Astrocyte (in vitro differentiated cells and primary cell): ENCODE measurements around the gene RIN1. TPM values are rescaled to one million over a fixed set of nuclear protein-coding genes. Genes with fewer than 3 reads are reported as not detected.

Experiments
- DNase-seq: peaks from one replicate; pipeline ENCODE4 v3.0.0-alpha.2; 2010; ENCODE audit warnings: low read depth
- FAIRE-seq: peaks from 2 replicates; lab custom pipeline; 2011; peaks lifted over from hg19 to GRCh38; lab: Jason Lieb, UNC
- H2AFZ ChIP-seq: 2 replicates; pipeline ENCODE4 v1.6.0; 2012; ENCODE audit warnings: low read depth, low read length, inconsistent platforms
- H3K27ac ChIP-seq: 2 replicates; pipeline ENCODE4 v1.5.1; 2011; ENCODE audit warnings: low read depth, low read length, inconsistent platforms
- H3K27me3 ChIP-seq: 2 replicates; pipeline ENCODE4 v1.6.0; 2011; ENCODE audit warnings: low read length, inconsistent platforms; ENCODE audit not compliant: insufficient read depth
- H3K36me3 ChIP-seq: 2 replicates; pipeline ENCODE4 v1.5.1; 2011; ENCODE audit warnings: low read length, inconsistent platforms; ENCODE audit not compliant: insufficient read depth
- H3K4me1 ChIP-seq: 2 replicates; pipeline ENCODE4 v1.5.1; 2011; ENCODE audit warnings: low read length, inconsistent platforms; ENCODE audit not compliant: insufficient read depth
- H3K4me2 ChIP-seq: 2 replicates; pipeline ENCODE4 v1.6.0; 2012; ENCODE audit warnings: low read length, inconsistent platforms
- H3K4me3 ChIP-seq: 2 replicates; pipeline ENCODE4 v1.5.1; 2011; ENCODE audit warnings: low read depth, mild to moderate bottlenecking, low read length, inconsistent platforms; ENCODE audit not compliant: insufficient read depth
- H3K79me2 ChIP-seq: 2 replicates; pipeline ENCODE4 v1.6.0; 2012; ENCODE audit warnings: mild to moderate bottlenecking, low read length, inconsistent platforms; ENCODE audit not compliant: insufficient read depth
- H3K9ac ChIP-seq: 2 replicates; pipeline ENCODE4 v1.6.0; 2012; ENCODE audit warnings: mild to moderate bottlenecking, low read length, inconsistent platforms
- H3K9me3 ChIP-seq: 2 replicates; pipeline ENCODE4 v1.5.1; 2012; ENCODE audit warnings: low read depth, mild to moderate bottlenecking, low read length, inconsistent platforms; ENCODE audit not compliant: insufficient read depth
- H4K20me1 ChIP-seq: 2 replicates; pipeline ENCODE4 v1.6.0; 2012; ENCODE audit warnings: low read length, inconsistent platforms; ENCODE audit not compliant: insufficient read depth
- H3K27ac Mint-ChIP-seq: one replicate; pipeline ENCODE4 v1.8.0; 2021; ENCODE audit warnings: mild to moderate bottlenecking, mixed read lengths; ENCODE audit not compliant: unreplicated experiment
- H3K27me3 Mint-ChIP-seq: one replicate; pipeline ENCODE4 v1.8.0; 2021; ENCODE audit warnings: low read depth, mixed read lengths; ENCODE audit not compliant: unreplicated experiment
- H3K36me3 Mint-ChIP-seq: one replicate; pipeline ENCODE4 v1.8.0; 2021; ENCODE audit warnings: low read depth, mixed read lengths; ENCODE audit not compliant: unreplicated experiment
- H3K4me1 Mint-ChIP-seq: one replicate; pipeline ENCODE4 v1.8.0; 2021; ENCODE audit warnings: low read depth, mixed read lengths; ENCODE audit not compliant: unreplicated experiment
- H3K4me3 Mint-ChIP-seq: one replicate; pipeline ENCODE4 v1.8.0; 2021; ENCODE audit warnings: mild to moderate bottlenecking, moderate library complexity, mixed read lengths; ENCODE audit not compliant: unreplicated experiment
- H3K9me3 Mint-ChIP-seq: one replicate; pipeline ENCODE4 v1.8.0; 2021; ENCODE audit warnings: mild to moderate bottlenecking, mixed read lengths; ENCODE audit not compliant: unreplicated experiment
- CTCF ChIP-seq: IDR thresholded peaks from 2 replicates; pipeline ENCODE4 v1.5.1; 2011; ENCODE audit warnings: low read depth, mild to moderate bottlenecking, inconsistent platforms, low read length, moderate library complexity; ENCODE audit not compliant: insufficient read depth
- EZH2 ChIP-seq: IDR thresholded peaks from 2 replicates; pipeline ENCODE4 v1.6.1; 2012; ENCODE audit warnings: mild to moderate bottlenecking, low read length, inconsistent platforms; ENCODE audit not compliant: insufficient read depth
- total RNA-seq: library from RNA; stranded (reverse); gene quantifications from 2 replicates; pipeline ENCODE4 v1.2.1, GENCODE V29; 2021

RIN1 gene
- total RNA-seq, 1 donor from 2014 or later: 12.0 TPM

GRCh38 chr11:66362481-66363147 lies 26.4 kb upstream of the RIN1 start:
- Histone ChIP-seq H3K36me3 (no peaks in the 10 kb centered on the region), H3K4me1 (no peaks in the 10 kb centered on the region), H4K20me1 (no peaks in the 10 kb centered on the region), H3K79me2 (no peaks in the 10 kb centered on the region), H3K9ac (no peak overlapping the region), H3K4me2 (no peak overlapping the region), H3K27ac (no peak overlapping the region), H2AFZ (no peak overlapping the region), H3K9me3 (no peaks in the 10 kb centered on the region), H3K27me3 (no peaks in the 10 kb centered on the region), H3K4me3 (no peak overlapping the region)
- no peaks in the 10 kb centered on the region for H3K27me3 Mint-ChIP-seq
- FAIRE-seq: no peak
- TF ChIP-seq CTCF (no peak), EZH2 (no peak)
- H3K9me3 Mint-ChIP-seq: no peaks in the 10 kb centered on the region
- no peak overlapping the region for H3K27ac Mint-ChIP-seq
- H3K36me3 Mint-ChIP-seq: peaks cover 3% of the 10 kb centered on the region
- no peak for DNase-seq
- peaks cover 5% of the 10 kb centered on the region for H3K4me1 Mint-ChIP-seq
- no peak overlapping the region for H3K4me3 Mint-ChIP-seq

DNA sequence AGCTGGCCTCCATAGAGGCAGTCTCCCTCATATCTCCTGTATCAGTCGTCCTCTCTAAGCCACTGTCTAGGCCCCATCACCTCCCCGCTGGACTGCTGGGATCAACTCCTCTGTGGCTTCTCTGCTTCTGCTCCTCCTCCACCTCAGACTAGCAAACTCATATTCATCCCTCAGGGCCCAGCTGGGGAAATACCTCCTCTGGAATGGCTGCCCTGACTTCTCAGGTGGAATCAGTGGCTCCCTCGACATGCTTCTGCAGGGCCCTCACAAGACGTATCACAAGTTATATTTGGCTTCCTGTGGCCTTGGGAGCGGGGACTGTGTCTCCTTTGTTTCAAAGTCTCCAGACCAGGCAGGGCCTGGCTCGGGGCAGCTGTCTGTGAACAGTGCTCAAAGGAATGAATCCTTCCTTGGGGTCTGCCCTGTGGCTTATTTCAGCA lies 25.3 kb upstream of the RIN1 start:
- no peaks in the 10 kb centered on the region for H3K36me3 ChIP-seq
- no peak overlapping the region for H3K4me2 ChIP-seq
- DNase-seq: no peak
- Mint-ChIP-seq H3K4me3 (no peak overlapping the region), H3K36me3 (peaks cover 3% of the 10 kb centered on the region), H3K9me3 (no peaks in the 10 kb centered on the region), H3K4me1 (peaks cover 5% of the 10 kb centered on the region), H3K27me3 (no peaks in the 10 kb centered on the region), H3K27ac (no peak overlapping the region)
- TF ChIP-seq EZH2: no peak
- no peak for TF ChIP-seq CTCF
- H3K79me2 ChIP-seq: no peaks in the 10 kb centered on the region
- no peaks in the 10 kb centered on the region for H3K4me1 ChIP-seq
- H3K9ac ChIP-seq: no peak overlapping the region
- H3K27ac ChIP-seq: no peak overlapping the region
- H3K9me3 ChIP-seq: no peaks in the 10 kb centered on the region
- H3K4me3 ChIP-seq: no peak overlapping the region
- H4K20me1 ChIP-seq: no peaks in the 10 kb centered on the region
- no peak for FAIRE-seq
- no peak overlapping the region for H2AFZ ChIP-seq
- no peaks in the 10 kb centered on the region for H3K27me3 ChIP-seq

- TF ChIP-seq EZH2 (no peak), CTCF (no peak)
- no peak for DNase-seq
- no peak overlapping the region for H3K4me3 ChIP-seq
- H2AFZ ChIP-seq: no peak overlapping the region
- H3K9ac ChIP-seq: no peak overlapping the region
- peaks cover 3% of the 10 kb centered on the region for H3K36me3 Mint-ChIP-seq
- FAIRE-seq: no peak
- peaks cover 5% of the 10 kb centered on the region for H3K4me1 Mint-ChIP-seq
- no peak overlapping the region for H3K4me2 ChIP-seq
- H3K36me3 ChIP-seq: no peaks in the 10 kb centered on the region
- H3K79me2 ChIP-seq: no peaks in the 10 kb centered on the region
- no peaks in the 10 kb centered on the region for H3K9me3 ChIP-seq
- no peaks in the 10 kb centered on the region for H3K27me3 ChIP-seq
- H3K4me3 Mint-ChIP-seq: no peak overlapping the region
- no peaks in the 10 kb centered on the region for H3K27me3 Mint-ChIP-seq
- no peaks in the 10 kb centered on the region for H3K9me3 Mint-ChIP-seq
- no peaks in the 10 kb centered on the region for H4K20me1 ChIP-seq
- no peak overlapping the region for H3K27ac ChIP-seq
- no peak overlapping the region for H3K27ac Mint-ChIP-seq
- H3K4me1 ChIP-seq: no peaks in the 10 kb centered on the region
These were observed 24.3 kb upstream of the RIN1 start for GRCh38 chr11:66360406-66361073.
